HG03139 (cell line): ENCODE data around the gene DCUN1D2.

Experiments used
- ATAC-seq: cut with Tn5 transposase; IDR thresholded peaks from one replicate; pipeline ENCODE4 v1.9.1; 2021; ENCODE audit not compliant: unreplicated experiment

The DCUN1D2 gene

GRCh38 chr13:113520571-113520970 is 30.1 kb upstream of the DCUN1D2 start:
- ATAC-seq: no peak

- ATAC-seq: no peak
Observed at GRCh38 chr13:113519556-113519955, 29.0 kb upstream of the DCUN1D2 start.

- ATAC-seq: no peak
Observed at GRCh38 chr13:113518076-113518803, 27.7 kb upstream of the DCUN1D2 start.

- ATAC-seq: no peak
Observed at GRCh38 chr13:113514847-113515246, 24.3 kb upstream of the DCUN1D2 start.

- ATAC-seq: no peak
Observed at GRCh38 chr13:113513761-113514160, 23.2 kb upstream of the DCUN1D2 start.

GRCh38 chr13:113511361-113511760 is 20.9 kb upstream of the DCUN1D2 start:
- ATAC-seq: no peak

- no peak for ATAC-seq
Observed at GRCh38 chr13:113510871-113511270, 20.4 kb upstream of the DCUN1D2 start.

- no peak for ATAC-seq
Observed at GRCh38 chr13:113509989-113510388, 19.5 kb upstream of the DCUN1D2 start.

GRCh38 chr13:113508521-113509254 is 18.2 kb upstream of the DCUN1D2 start:
- ATAC-seq: no peak

- ATAC-seq: no peak
Observed at GRCh38 chr13:113507505-113508345, 17.2 kb upstream of the DCUN1D2 start.

GRCh38 chr13:113506871-113507388 is 16.4 kb upstream of the DCUN1D2 start:
- ATAC-seq: no peak

GRCh38 chr13:113506025-113506685 is 15.6 kb upstream of the DCUN1D2 start:
- no peak for ATAC-seq

- no peak for ATAC-seq
Observed at GRCh38 chr13:113502686-113503085, 12.2 kb upstream of the DCUN1D2 start.

GRCh38 chr13:113500530-113501265 is 10.2 kb upstream of the DCUN1D2 start:
- ATAC-seq: no peak

- ATAC-seq: no peak
Observed at GRCh38 chr13:113499936-113500335, 9.4 kb upstream of the DCUN1D2 start.

- no peak for ATAC-seq
Observed at GRCh38 chr13:113498905-113499304, 8.4 kb upstream of the DCUN1D2 start.

GRCh38 chr13:113497217-113497616 is 6.7 kb upstream of the DCUN1D2 start:
- no peak for ATAC-seq

- no peak for ATAC-seq
Observed at GRCh38 chr13:113495494-113496210, 5.1 kb upstream of the DCUN1D2 start.

GRCh38 chr13:113493315-113493951 is 2.9 kb upstream of the DCUN1D2 start:
- no peak for ATAC-seq
